GM19467 (cell line): ENCODE measurements around the gene CCL2.

ENCODE experiments used
- ATAC-seq: cut with Tn5 transposase; IDR thresholded peaks from one replicate; pipeline ENCODE4 v1.9.1; 2021; ENCODE audit warnings: mild to moderate bottlenecking, moderate library complexity; ENCODE audit not compliant: unreplicated experiment

CCL2 gene

DNA sequence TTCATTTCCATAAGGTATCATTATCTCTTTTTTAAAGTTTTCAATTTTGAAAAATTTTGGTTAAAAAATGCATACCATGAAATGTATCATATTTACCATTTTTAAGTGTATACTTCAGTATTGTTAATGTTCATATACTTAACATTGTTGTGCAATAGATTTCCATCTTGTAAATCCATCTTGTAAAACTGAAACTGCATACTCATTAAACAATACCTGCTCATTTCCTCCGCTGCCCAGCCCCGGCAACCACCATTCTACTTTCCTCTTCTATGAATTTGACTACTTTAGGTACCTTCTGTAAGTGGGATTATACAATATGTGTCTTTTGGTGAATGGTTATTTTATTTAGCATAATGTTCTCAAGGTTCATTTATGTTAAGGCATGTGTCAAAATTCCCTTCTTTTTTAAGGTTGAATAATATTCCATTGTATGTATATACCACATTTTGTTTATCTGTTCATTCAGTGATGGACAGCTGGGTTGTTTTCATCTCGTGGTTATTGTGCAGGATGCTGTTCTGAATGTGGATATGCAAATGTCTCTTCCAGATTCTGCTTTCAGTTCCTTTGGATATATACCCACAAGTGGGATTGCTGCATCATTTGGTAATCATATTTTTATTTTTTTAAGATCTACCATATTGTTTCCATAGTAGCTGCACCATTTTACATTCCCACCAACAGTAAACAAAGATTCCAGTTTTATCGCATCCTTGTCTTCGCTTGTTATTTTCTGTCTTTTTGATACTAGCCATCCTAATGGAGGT, 6.7 kb downstream of the CCL2 start:
- no peak for ATAC-seq

DNA sequence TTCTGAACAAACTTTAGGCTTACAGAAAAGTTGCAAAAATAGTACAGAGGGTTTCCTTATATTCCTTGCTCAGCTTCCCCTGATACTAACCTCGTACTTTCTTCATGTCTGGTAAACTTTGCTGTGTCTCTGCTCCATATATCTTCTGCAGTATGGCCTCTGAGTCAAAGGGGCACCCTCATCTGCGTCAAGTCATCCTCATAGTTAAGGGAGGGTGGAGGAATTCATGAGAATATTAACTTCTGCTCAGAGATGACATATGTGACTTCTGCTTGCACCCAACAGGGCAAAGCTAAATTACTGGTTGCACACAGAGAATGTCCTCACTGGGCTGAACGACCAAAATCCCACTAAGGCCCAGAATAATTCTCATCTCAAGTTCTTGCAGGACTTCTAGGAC, 10.6 kb downstream of the CCL2 start:
- no peak for ATAC-seq

DNA sequence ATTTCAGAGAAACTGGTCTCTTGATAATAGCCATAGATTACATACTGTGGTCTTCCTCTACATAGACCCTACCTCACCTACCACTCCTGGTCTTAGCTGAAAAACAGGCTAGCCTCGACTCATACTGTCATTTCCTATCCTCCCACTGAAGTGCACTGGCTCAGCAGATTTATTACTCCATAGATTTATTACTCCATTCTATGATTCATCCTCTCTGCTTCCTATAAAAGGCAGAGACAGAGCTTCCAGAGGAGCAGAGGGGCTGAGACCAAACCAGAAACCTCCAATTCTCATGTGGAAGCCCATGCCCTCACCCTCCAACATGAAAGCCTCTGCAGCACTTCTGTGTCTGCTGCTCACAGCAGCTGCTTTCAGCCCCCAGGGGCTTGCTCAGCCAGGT, 14.9 kb downstream of the CCL2 start, which contains the start of gene CCL7:
TSS of gene CCL7 (plus strand) at position 253 of the 400 bp plus-strand sequence. CDS start at position 323, 70 bp downstream.
- no peak for ATAC-seq

DNA sequence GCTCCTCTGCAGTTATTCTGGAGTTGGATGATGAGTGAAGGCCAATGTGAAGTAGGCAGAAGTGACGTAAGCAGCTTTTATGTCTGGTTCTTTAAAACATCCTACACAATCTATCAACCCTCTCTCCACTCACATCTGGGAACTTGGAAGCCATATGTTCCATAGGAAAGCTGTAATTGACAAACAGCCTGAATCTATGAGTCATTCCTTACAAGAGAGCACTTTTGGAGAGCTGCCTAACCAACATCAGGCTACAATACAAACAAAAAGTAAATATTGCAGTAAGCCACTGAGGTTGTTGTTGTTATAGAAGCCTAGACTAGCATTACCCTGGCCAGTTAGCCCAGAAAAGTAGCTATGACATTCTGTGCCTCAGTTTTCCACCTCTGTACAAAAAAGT, 20.8 kb downstream of the CCL2 start:
- no peak for ATAC-seq

DNA sequence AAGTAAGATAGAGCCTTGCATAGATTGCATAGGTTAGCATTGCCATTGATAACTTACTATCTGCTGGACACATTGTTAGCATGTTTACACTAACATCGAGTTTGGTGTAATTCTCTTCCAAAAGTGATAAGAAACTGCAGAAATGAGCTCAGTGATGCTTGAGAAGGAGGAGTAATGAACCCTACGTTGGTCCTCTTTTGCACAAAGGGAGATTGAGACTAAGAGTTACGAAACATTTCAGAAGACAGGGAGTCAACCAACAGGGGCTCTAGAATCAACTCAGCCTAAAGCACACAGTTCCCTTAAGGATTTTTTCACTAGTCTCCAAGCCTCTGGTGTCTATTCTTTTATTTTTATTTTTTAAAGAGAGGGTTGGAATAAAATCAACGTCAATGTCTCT, 21.7 kb downstream of the CCL2 start:
- no peak for ATAC-seq

DNA sequence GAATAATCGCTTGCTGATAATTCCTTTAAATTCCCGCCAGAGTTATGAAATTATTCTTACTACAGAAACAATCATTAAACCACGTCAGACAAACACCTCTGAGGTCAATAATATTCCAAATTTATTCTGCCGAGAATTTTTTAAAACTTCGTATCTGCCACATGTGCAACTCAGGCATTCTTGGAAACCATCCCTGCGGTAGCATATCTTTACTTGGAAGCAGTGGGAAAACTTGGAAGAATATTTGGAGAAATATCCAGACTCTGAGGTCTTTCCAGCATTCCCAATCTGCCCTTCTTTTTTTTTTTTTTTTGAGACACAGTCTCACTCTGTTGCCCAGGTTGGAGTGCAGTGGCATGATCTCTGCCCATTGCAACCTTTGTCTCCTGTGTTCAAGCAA, 28.5 kb downstream of the CCL2 start:
- no peak for ATAC-seq

DNA sequence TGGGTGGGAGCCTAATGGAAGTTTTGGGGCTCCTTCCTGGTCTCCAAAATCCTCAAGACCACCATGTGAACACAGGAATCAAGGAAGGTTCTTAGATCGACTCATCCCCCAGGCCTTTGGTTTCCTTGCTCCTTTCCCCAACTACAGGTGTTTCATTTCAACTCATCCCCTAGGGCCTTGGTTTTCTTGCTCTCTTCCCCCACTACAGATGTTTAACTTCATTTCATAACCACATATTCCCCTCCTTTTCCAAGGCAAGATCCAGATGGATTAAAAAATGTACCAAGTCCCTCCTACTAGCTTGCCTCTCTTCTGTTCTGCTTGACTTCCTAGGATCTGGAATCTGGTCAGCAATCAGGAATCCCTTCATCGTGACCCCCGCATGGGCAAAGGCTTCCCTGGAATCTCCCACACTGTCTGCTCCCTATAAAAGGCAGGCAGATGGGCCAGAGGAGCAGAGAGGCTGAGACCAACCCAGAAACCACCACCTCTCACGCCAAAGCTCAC, 30.3 kb downstream of the CCL2 start, which contains the start of gene CCL11:
TSS of gene CCL11 (plus strand) at position 457 of the 507 bp plus-strand sequence. CDS start 67 bp downstream, outside the sequence.
- no peak for ATAC-seq

DNA sequence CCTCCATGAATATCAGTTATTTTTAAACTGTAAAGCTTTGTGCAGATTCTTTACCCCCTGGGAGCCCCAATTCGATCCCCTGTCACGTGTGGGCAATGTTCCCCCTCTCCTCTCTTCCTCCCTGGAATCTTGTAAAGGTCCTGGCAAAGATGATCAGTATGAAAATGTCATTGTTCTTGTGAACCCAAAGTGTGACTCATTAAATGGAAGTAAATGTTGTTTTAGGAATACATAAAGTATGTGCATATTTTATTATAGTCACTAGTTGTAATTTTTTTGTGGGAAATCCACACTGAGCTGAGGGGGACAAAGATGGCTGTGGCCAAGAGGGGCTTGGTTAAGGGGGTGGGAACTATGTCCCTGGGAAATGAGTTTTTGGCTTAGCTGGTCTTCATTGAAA, 32.8 kb downstream of the CCL2 start:
- no peak for ATAC-seq

DNA sequence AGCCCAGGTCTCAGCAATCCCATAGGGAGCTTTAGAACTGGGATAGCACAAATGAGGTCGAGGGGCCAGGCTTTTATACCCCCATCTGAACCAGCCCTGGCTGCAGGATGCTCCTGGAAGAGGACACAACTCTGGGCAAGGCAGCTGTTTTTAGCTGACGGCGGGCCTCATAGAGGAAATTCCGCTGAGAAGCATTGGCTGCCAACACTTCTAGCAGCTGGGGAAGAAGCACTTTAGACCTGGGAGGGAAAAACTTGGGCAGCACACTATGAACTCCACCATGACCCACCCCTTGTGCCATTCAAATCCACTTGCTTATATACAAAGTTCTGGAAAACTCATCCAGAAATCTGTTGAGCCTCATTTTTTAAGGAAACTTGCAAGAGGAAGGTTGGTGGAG, 35.5 kb downstream of the CCL2 start:
- ATAC-seq, result no peak

DNA sequence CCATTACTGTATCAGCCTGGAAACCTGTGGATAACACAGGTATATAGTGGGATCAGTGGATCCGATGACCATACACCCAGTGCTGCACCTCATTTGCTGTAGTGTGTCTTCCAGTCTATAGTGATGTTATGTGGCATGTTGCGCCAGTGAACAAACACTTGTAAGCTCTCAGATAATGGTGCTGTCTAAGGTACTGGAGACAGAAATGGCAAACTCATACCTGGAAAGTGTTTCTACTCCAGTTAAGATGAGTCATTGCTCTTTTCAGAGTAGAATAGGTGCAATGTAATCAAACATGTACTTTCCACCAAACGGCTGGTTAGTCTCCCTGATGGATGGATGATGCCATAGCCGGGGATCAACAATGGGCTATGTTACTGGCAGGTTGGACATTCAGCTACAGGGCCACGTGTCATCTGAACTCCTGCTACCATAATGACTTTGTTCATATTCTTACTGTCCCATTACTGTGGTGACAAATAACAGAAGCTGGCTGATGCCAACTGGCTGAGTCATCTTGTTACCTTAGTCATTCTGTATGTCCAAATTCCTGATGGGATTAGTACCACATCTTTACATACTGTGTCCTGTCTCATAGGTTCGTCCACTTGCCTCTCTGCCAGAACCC, 36.8 kb downstream of the CCL2 start:
- ATAC-seq, result no peak

DNA sequence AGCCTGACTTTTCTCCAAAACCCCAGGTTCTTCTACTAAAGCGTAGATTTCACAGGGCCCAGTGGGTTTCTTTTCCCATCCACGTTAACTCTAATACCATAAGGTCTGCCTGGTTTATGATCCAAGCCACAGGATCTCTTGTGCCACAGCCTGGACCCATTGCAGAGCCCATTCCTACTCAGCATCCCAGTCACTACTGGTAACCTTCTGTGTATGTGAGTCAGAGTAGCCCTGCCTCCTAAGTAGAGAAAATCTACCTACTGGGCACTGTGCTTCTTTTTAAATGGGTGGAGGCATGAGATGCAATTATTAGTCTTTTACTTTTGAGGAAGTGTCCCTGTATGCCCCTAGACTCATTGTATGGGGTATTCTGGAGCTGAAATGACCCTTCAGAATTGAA, 43.9 kb downstream of the CCL2 start:
- ATAC-seq, result no peak

DNA sequence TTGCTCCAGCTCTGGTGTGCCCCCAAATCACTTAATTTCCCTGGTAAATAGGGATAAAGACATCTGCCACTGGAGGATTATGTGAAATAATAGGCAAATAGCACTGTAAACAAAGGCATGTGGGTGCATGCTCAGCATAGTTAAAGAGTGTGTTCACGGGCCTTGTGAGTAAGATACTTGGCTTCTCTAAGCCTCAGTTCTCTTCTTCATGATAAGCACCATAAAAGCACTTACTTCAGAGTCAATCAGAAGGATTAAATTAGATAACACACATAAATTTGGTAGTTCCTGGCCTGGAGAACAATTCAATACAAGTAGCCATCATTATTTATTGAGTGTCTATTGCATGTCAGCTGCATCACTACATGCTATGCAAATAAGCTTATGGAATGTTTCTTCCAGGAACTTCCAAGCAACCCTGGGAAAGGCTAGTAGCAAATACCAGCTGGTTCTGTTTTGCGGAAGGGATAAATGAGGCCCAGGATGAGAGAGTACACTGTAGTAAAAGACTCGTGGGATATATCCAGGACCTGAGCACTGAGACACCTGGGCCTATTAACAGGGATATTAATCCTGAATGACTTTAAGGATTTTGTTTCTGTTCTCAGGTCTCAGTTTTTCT, 45.0 kb downstream of the CCL2 start:
- ATAC-seq, result no peak

DNA sequence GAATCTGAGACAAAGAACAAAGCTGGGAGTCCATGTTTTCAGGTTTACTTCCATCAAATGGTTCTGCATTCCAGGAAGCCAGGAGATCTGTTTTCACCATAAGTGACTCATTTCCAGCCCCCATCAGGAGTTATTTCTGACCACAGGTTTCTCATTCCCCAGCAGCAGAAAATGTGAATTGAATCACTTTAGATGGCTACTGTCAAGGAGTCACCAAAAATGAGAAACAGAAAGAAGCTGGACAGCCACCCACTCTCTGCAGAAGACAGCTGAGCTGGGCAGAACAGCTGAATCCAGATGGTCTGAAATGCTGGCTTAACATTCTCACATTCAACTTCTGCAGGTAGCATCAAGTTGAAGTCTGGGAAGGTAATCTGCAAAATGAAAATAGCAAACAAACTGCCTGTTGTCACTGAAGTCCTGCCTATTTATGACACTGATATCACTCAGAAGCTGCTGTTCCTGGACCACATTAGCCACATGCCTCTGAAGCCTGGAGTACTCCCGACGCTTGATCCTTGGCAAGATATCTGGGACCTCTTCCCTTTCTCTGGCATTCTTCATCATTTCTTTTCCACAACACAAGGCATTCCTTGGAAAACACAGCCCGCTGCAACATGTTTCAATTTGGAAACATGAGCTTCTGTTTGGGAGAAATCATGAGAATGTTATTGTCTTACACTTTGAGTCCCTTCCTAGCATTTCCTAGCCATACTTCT, 45.7 kb downstream of the CCL2 start:
- no peak for ATAC-seq

DNA sequence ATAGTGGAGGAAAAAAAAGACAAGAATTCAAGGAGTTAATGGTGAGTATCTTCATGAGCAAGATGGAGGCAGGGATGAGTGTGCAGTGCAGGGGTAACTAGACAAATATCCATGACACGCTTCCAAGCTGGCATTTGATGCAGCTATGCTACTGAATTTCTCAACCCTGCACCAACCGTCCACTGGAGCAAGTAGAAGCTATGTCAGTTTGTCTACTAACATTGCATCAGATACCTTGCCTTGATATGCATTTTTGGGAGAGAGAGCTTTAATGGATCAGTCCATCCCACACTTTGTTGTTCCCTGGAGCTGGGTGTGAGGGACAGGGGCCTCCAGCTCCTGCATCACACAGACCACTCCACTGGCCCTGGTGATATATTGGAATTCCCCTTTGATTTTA, 46.9 kb downstream of the CCL2 start:
- ATAC-seq, result no peak

DNA sequence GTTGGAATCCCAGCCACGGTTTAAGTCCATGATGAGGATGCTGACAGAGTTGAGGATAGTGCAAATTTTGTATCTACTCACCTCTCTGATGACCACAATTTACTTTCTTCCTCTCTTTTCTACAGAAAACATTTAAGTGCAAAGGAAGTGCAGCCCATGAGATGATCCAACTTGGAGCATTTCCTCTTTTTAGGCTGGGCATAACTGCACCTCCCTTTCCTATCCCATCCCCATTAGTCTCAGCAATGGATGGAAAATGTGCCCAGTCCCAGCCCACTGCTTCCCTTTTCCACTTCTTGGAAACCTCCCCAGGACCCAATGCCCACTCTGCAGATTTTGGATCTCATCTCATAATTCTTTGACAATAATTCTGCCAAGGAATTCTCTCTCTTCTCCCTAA, 47.6 kb downstream of the CCL2 start:
- no peak for ATAC-seq

DNA sequence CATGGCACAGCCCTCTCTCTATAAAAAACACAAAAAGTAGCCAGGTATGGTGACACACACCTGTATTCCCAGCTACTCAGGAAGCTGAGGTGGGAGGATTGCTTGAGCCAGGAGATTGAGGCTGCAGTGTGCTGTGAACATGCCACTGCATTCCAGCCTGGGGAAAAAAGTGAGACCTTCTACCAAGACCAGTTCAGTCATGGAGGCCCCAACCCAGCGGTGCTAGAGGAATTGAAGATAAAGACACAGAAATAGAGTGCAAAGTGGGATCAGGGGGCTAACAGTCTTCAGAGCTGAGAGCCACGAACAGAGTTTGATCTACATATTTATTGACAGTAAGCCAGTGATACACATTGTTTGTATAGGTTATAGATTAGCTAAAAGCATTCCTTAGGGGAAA, 48.5 kb downstream of the CCL2 start:
- ATAC-seq, result no peak

DNA sequence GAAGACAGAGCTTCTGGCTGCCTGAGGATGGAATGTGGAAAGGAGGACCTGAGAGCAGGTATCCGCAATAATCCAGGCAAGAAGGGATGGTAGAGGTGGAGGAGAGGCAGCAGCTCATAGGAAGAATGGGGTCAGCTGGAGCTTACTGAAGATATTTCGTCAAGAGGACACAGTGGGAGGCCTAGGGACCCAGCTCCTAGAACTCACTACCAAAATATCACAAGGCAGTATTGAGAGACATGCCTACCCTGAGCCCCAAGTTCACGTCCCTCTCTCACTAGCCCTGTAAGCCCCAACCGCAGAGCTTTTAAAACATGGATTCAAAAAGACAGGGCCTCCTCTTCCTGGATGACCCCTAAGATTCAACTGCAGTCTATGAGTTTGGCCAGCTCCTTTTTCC, 50.0 kb downstream of the CCL2 start:
- ATAC-seq, result no peak

DNA sequence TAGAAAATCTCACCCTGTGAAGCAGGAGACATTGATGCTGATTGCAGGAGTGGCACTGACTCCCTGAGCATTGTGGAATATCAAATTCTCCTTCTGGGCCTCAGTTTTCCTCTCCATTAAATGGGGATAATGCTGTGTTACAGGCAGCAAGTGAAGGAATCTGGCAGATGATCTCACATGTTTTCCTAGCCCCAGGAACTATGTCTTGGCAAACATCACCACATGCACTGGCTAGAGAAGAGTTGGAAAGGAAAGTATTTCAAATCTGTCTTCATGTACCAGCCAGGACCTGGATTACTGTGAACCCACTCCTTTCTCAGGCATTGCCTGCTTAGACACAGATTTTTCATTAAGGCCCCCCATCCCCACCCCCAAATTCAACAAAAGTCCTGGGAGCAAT, 50.5 kb downstream of the CCL2 start:
- no peak for ATAC-seq

DNA sequence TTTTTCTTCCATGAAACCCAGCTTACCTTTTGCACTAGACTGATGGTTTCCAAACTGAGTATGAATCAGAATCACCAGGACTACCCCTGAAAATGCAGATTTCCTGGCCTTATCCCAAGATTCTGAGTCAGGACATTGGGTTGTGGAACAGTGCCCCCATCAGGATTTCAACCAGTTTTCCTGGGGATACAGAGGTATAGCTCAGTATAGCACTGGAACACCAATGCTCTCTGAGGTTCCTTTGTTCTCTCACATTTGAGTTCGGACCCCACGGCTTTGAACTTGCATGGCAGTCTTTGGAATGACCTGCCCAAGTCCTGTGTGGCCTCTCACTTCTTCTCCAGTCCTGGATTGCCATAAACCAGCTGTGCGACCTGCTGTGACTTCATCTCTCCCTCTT, 51.4 kb downstream of the CCL2 start:
- no peak for ATAC-seq
